ENCODE data around the gene TINCR. TPM values are rescaled to one million over a fixed set of nuclear protein-coding genes. Genes with fewer than 3 reads are reported as not detected.

Gene TINCR
- total and polyA plus RNA-seq, 2 donors (not counting 3 experiments of a cell fraction or from before 2014, with no cell fraction given), result 0.01 TPM; not detected in 1

GRCh38 chr19:5580161-5580571 is 12.4 kb upstream of the TINCR start:
- H3K9me1 ChIP-seq (replicated peaks; ENCODE audit: control insufficient read depth, extremely low read depth, insufficient read depth, low read length), result no peaks in the 10 kb centered on the region
- no peaks in the 10 kb centered on the region for H3K79me2 ChIP-seq (ENCODE audit: control insufficient read depth, insufficient read depth, low read length)
- no peak overlapping the region for H3K9ac ChIP-seq (replicated peaks; ENCODE audit: extremely low read depth, insufficient read depth, low read length)
- H3K9me3 ChIP-seq (replicated peaks; ENCODE audit: control insufficient read depth, insufficient read depth, low read length), result no peaks in the 10 kb centered on the region
- no peak overlapping the region for H2AFZ ChIP-seq (ENCODE audit: low read depth, low read length)
- no peaks in the 10 kb centered on the region for H3K36me3 ChIP-seq (ENCODE audit: control insufficient read depth in 2 of 2, extremely low read depth in 1 of 2, insufficient read depth in 2 of 2, low read length in 2 of 2)
- POLR2A ChIA-PET, result no interaction called here
- no peak for DNase-seq (ENCODE audit: low read depth, low spot score)
- intact Hi-C loops (cut with micrococcal nuclease), result no loop called here
- H3K27me3 ChIP-seq (ENCODE audit: control insufficient read depth in 2 of 2, insufficient read depth in 2 of 2, low read length in 2 of 2), result no peaks in the 10 kb centered on the region
- H3K4me3 ChIP-seq (replicated peaks in 1 of 3; ENCODE audit: insufficient read depth in 1 of 3, low read depth in 1 of 3, low read length in 3 of 3), result no peak overlapping the region
- H3K4me2 ChIP-seq (ENCODE audit: insufficient read depth, low read length), result no peak overlapping the region
- H3K4me1 ChIP-seq (ENCODE audit: control insufficient read depth, extremely low read depth, insufficient read depth, low read length), result no peaks in the 10 kb centered on the region
- dilution Hi-C loops (cut with MboI; ENCODE audit: extremely low pct_ligation_motif_present, low sequenced_read_pairs), result no loop called here
- CTCF ChIA-PET, result interaction anchor here (0.8 to 3.2 kb wide), 5 partner anchors 20 to 532 kb away, joined by 3 to 21 read pairs (median 4); no protein-coding TSS in a partner anchor
- H4K20me1 ChIP-seq (replicated peaks; ENCODE audit: control insufficient read depth, extremely low read depth, insufficient read depth, low read length), result no peaks in the 10 kb centered on the region
- BruUV-seq (replicated peaks), result no TSS peak
- no peak overlapping the region for H3K27ac ChIP-seq (ENCODE audit: insufficient read depth, low read depth, low read length)
- no peak for TF ChIP-seq MAX (IDR thresholded peaks at IDR 0.05; ENCODE audit: insufficient read depth, insufficient read length)
- TF ChIP-seq POLR2A (IDR thresholded peaks at IDR 0.05; ENCODE audit: low read depth, low read length), result no peak
- no peak for TF ChIP-seq JUN (IDR thresholded peaks at IDR 0.05; ENCODE audit: borderline replicate concordance, insufficient read depth, insufficient read length, low read depth)
- no peak for TF ChIP-seq GATA2 (IDR thresholded peaks at IDR 0.05; ENCODE audit: insufficient read depth, insufficient read length, low read depth, low read length)
- no peak for TF ChIP-seq MYC (IDR thresholded peaks at IDR 0.05; ENCODE audit: low read depth, low read length)
- TF ChIP-seq POLR2AphosphoS5 (IDR thresholded peaks at IDR 0.05; ENCODE audit: insufficient read depth, low read depth, low read length), result no peak
- no peak for TF ChIP-seq EZH2 (IDR thresholded peaks at IDR 0.05; ENCODE audit: borderline replicate concordance, low read depth, low read length, severe bottlenecking)
- TF ChIP-seq FOS (IDR thresholded peaks at IDR 0.05; ENCODE audit: borderline replicate concordance, insufficient read depth, low read length), result no peak
- no peak for TF ChIP-seq CTCF (IDR thresholded peaks at IDR 0.05; ENCODE audit: extremely low read depth in 1 of 2, insufficient read depth in 1 of 2, low read depth in 1 of 2, low read length in 2 of 2)
- FAIRE-seq, result no peak

Measured in endothelial cell of umbilical vein (primary cell).